Retinal pigment epithelial cell (primary cell): ENCODE results near the gene TNIK.

ENCODE experiments used
- DNase-seq: peaks from one replicate; pipeline ENCODE4 v3.0.0-alpha.2; 2010; ENCODE audit warnings: low read depth
- H3K4me3 ChIP-seq: 2 replicates; pipeline ENCODE4 v1.5.1; 2011; ENCODE audit warnings: mild to moderate bottlenecking, low read length, control low read depth, moderate library complexity
- CTCF ChIP-seq: conservative IDR thresholded peaks from 2 replicates; pipeline ENCODE4 v1.5.1; 2011; ENCODE audit warnings: low read depth, low read length, control low read depth, inconsistent platforms

The TNIK gene

GRCh38 chr3:171342200-171342599 lies 118.0 kb downstream of the TNIK start:
- DNase-seq = no peak
- no peak for TF ChIP-seq CTCF

GRCh38 chr3:171340434-171340833 lies 119.8 kb downstream of the TNIK start:
- no peak overlapping the region for H3K4me3 ChIP-seq
- DNase-seq = no peak
- TF ChIP-seq CTCF = no peak

More at GRCh38 chr3:171342200-171342599, 118.0 kb downstream of the TNIK start:
- no peak overlapping the region for H3K4me3 ChIP-seq

DNA sequence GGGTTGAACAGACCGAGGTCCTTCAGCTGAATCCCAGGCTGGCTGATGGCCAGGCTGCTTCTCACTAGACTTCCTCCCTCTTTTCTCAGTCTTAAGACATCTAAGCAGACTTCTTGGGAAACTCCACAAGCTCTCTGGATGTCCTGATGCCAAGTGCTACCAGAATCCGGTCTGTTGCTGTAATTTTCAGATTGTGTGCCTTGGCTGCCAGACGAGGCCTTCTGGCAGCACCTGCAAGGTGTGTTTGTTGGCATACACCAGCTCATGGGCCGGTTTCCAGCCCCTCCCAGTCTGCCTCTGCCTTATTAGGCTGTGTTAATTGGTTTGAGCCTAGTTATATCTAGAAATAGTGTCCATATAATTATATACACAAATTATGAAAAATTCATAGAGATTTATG lies 120.6 kb downstream of the TNIK start:
- no peak overlapping the region for H3K4me3 ChIP-seq
- DNase-seq = no peak
- TF ChIP-seq CTCF = no peak

DNA sequence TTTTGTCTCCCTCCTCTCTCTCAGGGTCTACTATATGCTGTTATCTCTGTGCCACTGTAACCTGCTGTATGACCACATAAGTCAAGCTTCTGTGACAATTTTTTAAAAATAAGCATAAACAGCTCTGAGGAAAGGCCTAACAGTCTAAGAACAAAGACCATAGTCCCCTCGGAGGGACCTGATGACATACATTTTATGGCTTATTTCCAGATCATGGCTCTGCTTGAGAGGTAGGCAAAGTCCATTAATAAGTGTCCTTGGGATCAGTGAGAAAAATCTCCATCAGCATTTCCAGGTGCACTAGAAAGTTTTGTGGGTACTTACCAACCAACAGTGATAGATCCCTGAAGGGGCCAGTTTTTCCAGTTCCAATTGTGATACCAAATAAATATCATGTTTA lies 123.8 kb downstream of the TNIK start:
- no peak overlapping the region for H3K4me3 ChIP-seq
- TF ChIP-seq CTCF = no peak
- DNase-seq = no peak

DNA sequence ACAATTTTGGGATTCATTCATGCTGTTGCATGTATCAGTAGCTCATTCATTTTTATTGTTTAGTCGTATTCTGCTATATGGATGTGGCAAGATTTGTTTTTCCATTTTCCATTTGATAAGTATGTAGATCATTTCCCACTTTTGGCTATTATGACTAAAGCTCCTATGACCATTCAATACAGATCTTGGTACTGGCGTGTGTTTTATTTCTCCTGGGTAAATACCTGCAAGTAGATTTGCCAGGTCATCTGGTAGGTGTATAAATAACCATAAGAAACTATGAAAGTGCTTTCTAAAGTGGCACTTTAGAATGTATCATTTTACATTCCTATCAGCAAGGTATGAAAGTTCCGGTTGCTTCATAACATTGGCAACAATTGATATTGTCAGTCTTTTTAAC lies 124.6 kb downstream of the TNIK start:
- DNase-seq = no peak
- TF ChIP-seq CTCF = no peak
- no peak overlapping the region for H3K4me3 ChIP-seq

DNA sequence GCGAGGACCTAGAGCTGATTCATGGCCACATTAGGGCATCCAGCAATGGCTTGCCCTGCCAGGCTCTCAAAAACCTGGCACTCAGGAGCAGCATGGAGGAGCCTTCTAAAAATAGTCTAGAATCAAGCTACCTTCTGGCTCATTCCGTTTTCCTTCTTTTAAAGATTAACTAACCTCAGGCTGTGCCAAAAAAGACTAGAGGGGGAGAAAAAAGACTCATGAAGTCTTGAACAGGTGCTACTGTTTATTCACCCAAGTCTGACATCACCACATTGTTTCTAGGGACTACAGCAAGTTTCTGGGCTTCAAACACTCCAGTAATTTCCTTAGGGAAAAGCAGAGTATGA lies 125.8 kb downstream of the TNIK start:
- no peak for DNase-seq
- TF ChIP-seq CTCF = no peak

GRCh38 chr3:171333784-171334464 lies 126.3 kb downstream of the TNIK start:
- no peak overlapping the region for H3K4me3 ChIP-seq
- DNase-seq = no peak
- TF ChIP-seq CTCF = no peak

More for the DNA sequence above, 125.8 kb downstream of the TNIK start:
- no peak overlapping the region for H3K4me3 ChIP-seq
